Uterus (tissue), 4 donors: ENCODE measurements around the gene DVL1. TPM values are rescaled to one million over a fixed set of nuclear protein-coding genes. Genes with fewer than 3 reads are reported as not detected.
A peak's percentile ranks its signal among the peaks of the same experiment; 100 is the strongest.

Experiments used
- DNase-seq, 2 donors: peaks; one replicate each; pipeline ENCODE4 v3.0.0-alpha.2; 2019 to 2020
- H3K27ac ChIP-seq, 2 donors: fragments of 200-600 bp; sonication (generic); 1 replicate in 1 of 2; 2 replicates in 1 of 2; pipeline ENCODE4 v1.5.1; 2016 to 2018
- H3K27me3 ChIP-seq, 2 donors: fragments of 200-600 bp; sonication (generic); one replicate each; pipeline ENCODE4 v1.5.1; 2018 to 2019; ENCODE audit warnings: control low read depth in 1 of 2
- H3K36me3 ChIP-seq, 2 donors: fragments of 200-600 bp; sonication (generic); one replicate each; pipeline ENCODE4 v1.5.1; 2019; ENCODE audit warnings: control low read depth in 1 of 2
- H3K4me1 ChIP-seq, 2 donors: fragments of 200-600 bp; sonication (generic); one replicate each; pipeline ENCODE4 v1.5.1; 2018 to 2019; ENCODE audit warnings: control low read depth in 1 of 2
- H3K4me3 ChIP-seq, 2 donors: fragments of 200-600 bp; sonication (generic); 1 replicate in 1 of 2; 2 replicates in 1 of 2; pipeline ENCODE4 v1.5.1; 2018 to 2019; ENCODE audit warnings: mild to moderate bottlenecking in 1 of 2
- H3K9me3 ChIP-seq, 2 donors: fragments of 200-600 bp; sonication (generic); one replicate each; pipeline ENCODE4 v1.5.1; 2019; ENCODE audit warnings: control low read depth in 1 of 2
- POLR2A ChIP-seq, 2 donors: fragments of 450-650 bp; IDR thresholded peaks; one replicate each; pipeline ENCODE4 v1.6.1; 2016; ENCODE audit warnings: antibody characterized with exemption in 2 of 2, mild to moderate bottlenecking in 1 of 2, moderate library complexity in 1 of 2
- intact Hi-C: fragments of 100-400 bp; cut with DNase I; formaldehyde crosslinking; loops from one replicate; pipeline ENCODE4 v1.15.1; 2023; ENCODE audit warnings: low total_unique reads
- total RNA-seq, 4 donors: library from RNA; depleted of rRNA in 3 of 4; stranded (reverse); fragments of >200 nt in 3 of 4; gene quantifications; one replicate each; pipeline versions ENCODE4 v1.1.0 to v1.2.4, GENCODE V29; 2014 to 2023
- TF ChIP-seq, protein P1 (sequence below), 4 experiments: fragments of 200-600 bp in 2 of 4; fragments of 450-650 bp in 2 of 4; sonication (generic) in 2 of 4; IDR thresholded peaks; one replicate each; pipeline ENCODE4 v1.5.1; 2016 to 2019; ENCODE audit warnings: antibody characterized with exemption in 4 of 4, mild to moderate bottlenecking in 2 of 4, moderate library complexity in 1 of 4
- donor health status: DM: yes; HTN: yes; CAD: no.

The DVL1 gene
- total RNA-seq, 4 donors from 2014 or later, result 35.6 to 94.5 (median 49.7) TPM

DNA sequence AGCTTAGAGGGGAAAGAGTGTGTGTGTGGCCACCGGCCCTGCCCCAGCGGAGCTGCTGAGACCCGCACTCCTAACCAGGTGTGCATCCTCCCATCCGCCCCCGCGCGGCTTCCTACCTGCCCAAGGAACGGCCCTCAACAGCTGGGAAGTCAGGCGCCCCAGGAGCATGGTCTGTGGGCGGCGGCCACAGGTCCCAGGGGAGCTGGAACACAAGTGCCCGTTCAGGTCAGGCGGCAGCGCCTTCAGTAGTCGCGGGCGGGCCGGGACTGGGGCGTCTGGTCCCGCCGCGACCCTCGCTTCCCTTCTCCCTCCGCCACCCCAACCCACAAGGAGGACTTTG, 25.3 kb upstream of the DVL1 start:
- H3K27me3 ChIP-seq, result no peaks in the 10 kb centered on the region
- no peaks in the 10 kb centered on the region for H3K9me3 ChIP-seq
- peak overlapping the region; percentile 90 to 93 for H3K27ac ChIP-seq
- peaks cover 0 to 17% of the 10 kb centered on the region in 2 donors for H3K4me1 ChIP-seq
- TF ChIP-seq POLR2A (IDR thresholded peaks at IDR 0.05), result no peak
- TF ChIP-seq, protein P1, sequence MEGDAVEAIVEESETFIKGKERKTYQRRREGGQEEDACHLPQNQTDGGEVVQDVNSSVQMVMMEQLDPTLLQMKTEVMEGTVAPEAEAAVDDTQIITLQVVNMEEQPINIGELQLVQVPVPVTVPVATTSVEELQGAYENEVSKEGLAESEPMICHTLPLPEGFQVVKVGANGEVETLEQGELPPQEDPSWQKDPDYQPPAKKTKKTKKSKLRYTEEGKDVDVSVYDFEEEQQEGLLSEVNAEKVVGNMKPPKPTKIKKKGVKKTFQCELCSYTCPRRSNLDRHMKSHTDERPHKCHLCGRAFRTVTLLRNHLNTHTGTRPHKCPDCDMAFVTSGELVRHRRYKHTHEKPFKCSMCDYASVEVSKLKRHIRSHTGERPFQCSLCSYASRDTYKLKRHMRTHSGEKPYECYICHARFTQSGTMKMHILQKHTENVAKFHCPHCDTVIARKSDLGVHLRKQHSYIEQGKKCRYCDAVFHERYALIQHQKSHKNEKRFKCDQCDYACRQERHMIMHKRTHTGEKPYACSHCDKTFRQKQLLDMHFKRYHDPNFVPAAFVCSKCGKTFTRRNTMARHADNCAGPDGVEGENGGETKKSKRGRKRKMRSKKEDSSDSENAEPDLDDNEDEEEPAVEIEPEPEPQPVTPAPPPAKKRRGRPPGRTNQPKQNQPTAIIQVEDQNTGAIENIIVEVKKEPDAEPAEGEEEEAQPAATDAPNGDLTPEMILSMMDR (IDR thresholded peaks at IDR 0.05), result no peak
- DNase-seq, result no peak
- H3K36me3 ChIP-seq, result no peaks in the 10 kb centered on the region
- intact Hi-C loops, result no loop called here
- peak overlapping the region; percentile 82 to 89 for H3K4me3 ChIP-seq

DNA sequence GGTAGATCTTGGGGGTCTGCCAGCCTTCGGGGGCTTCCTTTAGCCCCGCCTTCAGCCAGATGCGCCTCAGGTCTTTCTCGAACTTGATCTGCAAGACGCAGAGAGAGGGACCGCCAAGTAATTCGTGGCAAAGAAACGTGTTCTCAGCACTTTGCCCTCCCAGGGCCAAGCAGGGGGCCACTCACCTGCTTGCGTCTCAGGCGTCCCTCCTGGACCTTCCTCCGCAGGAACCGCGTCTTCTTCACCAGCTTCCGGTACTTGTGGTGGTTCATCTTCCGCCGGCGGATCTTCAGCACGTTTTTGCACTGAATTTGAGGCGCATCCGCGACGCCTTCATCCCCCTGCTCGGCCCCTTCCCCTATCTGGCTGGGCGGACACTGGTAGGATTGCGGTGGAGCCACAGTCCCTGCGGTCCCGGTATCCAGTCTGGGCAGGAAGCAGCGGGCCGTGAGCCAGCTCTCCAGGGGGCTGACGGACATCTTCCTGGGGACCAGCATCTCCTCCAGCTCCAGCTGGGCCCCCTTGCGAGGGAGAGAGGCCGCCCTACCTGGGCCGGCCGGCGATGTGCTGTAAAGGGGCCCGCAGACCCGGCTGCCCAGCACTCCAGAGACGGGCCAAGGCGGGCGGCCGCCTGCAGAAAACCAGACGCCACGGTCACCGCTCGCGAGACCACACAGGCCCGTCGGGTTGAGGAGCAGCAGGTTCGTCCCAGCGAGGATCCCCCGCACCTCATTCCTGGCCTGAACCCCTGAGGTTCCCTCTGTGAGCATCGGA, 24.8 kb upstream of the DVL1 start:
- Histone ChIP-seq H3K36me3 (no peaks in the 10 kb centered on the region), H3K4me1 (peaks cover 0 to 17% of the 10 kb centered on the region in 2 donors), H3K4me3 (peak overlapping the region; percentile 82 to 89), H3K9me3 (no peaks in the 10 kb centered on the region), H3K27ac (peak overlapping the region; percentile 90 to 93), H3K27me3 (no peaks in the 10 kb centered on the region)
- intact Hi-C loops, result no loop called here
- TF ChIP-seq, protein P1 (IDR thresholded peaks at IDR 0.05), result no peak
- no peak for TF ChIP-seq POLR2A (IDR thresholded peaks at IDR 0.05)
- DNase-seq, result peak in 1 of 2 donors; percentile 30

DNA sequence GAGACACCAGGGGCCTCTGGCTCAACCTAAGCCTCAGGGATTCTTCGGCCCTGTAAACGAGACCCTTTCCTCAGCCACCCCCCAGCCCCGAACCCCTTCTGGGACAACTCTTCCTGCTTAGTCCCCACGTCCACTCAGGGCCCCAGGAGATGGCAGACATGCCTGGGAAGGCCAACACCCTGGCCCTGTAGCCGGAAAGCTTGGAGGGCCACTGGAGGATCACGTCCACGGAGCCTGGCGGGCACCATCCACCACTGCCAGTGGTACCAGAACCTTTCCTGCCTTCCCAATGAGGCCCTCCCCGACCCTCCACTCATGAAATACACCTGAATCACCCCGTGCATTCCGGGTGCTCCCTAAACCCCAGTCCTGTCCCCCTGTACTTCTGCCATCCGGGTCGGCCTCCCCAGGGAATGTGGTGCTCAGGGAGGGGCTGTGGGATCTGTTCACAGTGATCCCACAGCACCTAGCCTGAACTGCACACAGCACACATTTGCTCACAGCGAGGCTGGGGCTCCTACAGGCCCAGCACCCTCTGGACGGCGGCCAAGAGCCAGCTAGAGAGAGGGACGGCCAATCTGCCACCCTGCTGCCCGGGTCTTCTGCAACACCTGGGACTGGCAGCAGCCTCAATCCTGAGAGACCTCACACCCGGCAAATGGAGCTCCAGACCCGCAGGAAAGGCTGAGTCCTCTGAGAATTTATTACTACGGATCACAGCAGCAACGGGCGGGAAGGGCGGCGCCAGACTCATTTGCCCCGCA, 24.0 kb upstream of the DVL1 start:
- no peaks in the 10 kb centered on the region for H3K9me3 ChIP-seq
- TF ChIP-seq, protein P1 (IDR thresholded peaks at IDR 0.05), result no peak
- no peak for TF ChIP-seq POLR2A (IDR thresholded peaks at IDR 0.05)
- H3K27me3 ChIP-seq, result no peaks in the 10 kb centered on the region
- no peak overlapping the region for H3K4me3 ChIP-seq
- H3K36me3 ChIP-seq, result no peaks in the 10 kb centered on the region
- DNase-seq, result no peak
- H3K27ac ChIP-seq, result no peak overlapping the region
- intact Hi-C loops, result no loop called here
- peaks cover 0 to 17% of the 10 kb centered on the region in 2 donors for H3K4me1 ChIP-seq

DNA sequence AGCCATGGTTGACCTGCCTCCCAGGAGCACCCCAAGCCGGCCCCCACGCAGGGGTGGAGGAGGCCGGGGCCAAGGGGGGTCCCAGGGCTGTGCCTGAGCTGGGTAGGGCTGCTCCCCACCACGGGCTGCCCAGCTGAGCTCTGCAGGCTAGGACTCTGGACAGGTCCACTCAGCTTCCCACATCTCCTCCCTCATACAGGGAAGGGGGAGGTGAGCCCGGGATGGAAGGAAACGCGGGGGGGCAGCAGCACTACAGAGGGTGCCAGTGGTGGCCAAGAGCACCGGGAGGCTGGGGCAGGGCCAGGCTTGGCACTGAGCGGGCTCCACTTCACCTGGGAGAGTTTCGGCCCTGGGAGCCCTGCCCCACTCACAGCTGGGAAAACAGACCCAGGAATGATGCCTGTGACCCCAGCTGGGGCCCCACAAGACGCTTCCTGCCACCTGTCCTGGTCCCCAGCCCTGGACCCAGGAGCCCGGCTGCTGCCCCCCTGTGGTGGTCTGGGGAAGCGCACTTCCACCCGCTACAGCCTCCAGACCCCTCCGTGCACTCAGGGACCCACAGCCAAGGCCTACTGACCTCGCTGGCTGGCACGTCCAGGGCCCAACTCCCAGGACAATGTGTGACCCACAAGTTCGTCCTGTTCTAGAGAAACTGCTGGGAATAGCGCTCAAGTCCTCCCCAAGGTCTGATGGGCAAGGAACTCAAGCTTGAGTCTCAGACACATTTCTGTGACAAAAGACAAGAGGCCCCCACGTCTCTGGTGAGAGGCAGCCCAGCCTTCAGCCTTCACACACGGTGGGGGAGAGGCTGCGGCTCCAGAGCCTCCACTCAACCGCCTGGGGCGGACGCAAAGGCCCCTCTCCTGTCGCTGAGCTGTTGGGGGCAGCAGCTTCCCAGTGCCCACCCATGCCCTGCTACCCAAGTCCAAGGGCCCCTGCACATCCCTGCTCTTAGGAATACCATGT, 22.8 kb upstream of the DVL1 start:
- Histone ChIP-seq H3K27ac (peak overlapping the region in 1 of 2 donors; percentile 58), H3K4me1 (peaks cover 0 to 17% of the 10 kb centered on the region in 2 donors), H3K4me3 (no peak overlapping the region), H3K36me3 (no peaks in the 10 kb centered on the region), H3K9me3 (no peaks in the 10 kb centered on the region), H3K27me3 (no peaks in the 10 kb centered on the region)
- peak; percentile 69 to 77 for DNase-seq
- TF ChIP-seq, protein P1 (IDR thresholded peaks at IDR 0.05), result peak; percentile 86 to 97 (median 92)
- no peak for TF ChIP-seq POLR2A (IDR thresholded peaks at IDR 0.05)
- intact Hi-C loops, result no loop called here
